Osteoblast (primary cell): Measurements from ENCODE around the gene KCNJ10. TPM values are rescaled to one million over a fixed set of nuclear protein-coding genes. Genes with fewer than 3 reads are reported as not detected.

Experiments used
- DNase-seq: peaks from one replicate; pipeline ENCODE4 v3.0.0; 2011; ENCODE audit warnings: low spot score, mixed read lengths; ENCODE audit not compliant: insufficient read length; ENCODE audit errors: missing footprints
- H2AFZ ChIP-seq: 2 replicates; pipeline ENCODE4 v1.6.0; 2011; ENCODE audit warnings: mild to moderate bottlenecking, low read length
- H3K27ac ChIP-seq: 2 replicates; pipeline ENCODE4 v1.5.1; 2011; ENCODE audit warnings: mild to moderate bottlenecking, low read depth, low read length, moderate library complexity
- H3K27me3 ChIP-seq: 2 replicates; pipeline ENCODE4 v1.6.0; 2012; ENCODE audit warnings: mild to moderate bottlenecking, control low read depth, inconsistent platforms, low read length, moderate library complexity; ENCODE audit not compliant: insufficient read depth
- H3K36me3 ChIP-seq: 2 replicates; pipeline ENCODE4 v1.5.1; 2011; ENCODE audit warnings: mild to moderate bottlenecking, low read length, control low read depth, moderate library complexity; ENCODE audit not compliant: insufficient read depth
- H3K4me1 ChIP-seq: 2 replicates; pipeline ENCODE4 v1.5.1; 2011; ENCODE audit warnings: mild to moderate bottlenecking, low read length, control low read depth, moderate library complexity; ENCODE audit not compliant: insufficient read depth
- H3K4me2 ChIP-seq: 2 replicates; pipeline ENCODE4 v1.6.0; 2011; ENCODE audit warnings: mild to moderate bottlenecking, low read length; ENCODE audit not compliant: insufficient read depth
- H3K4me3 ChIP-seq: fragments of 200-600 bp; sonication (generic); 3 replicates; pipeline ENCODE4 v1.5.1; 2012; ENCODE audit warnings: mild to moderate bottlenecking, low read length, inconsistent platforms; ENCODE audit not compliant: insufficient read depth
- H3K79me2 ChIP-seq: 2 replicates; pipeline ENCODE4 v1.6.0; 2012; ENCODE audit warnings: mild to moderate bottlenecking, low read length, control low read depth, inconsistent platforms; ENCODE audit not compliant: insufficient read depth
- H3K9me3 ChIP-seq: 2 replicates; pipeline ENCODE4 v1.5.1; 2011; ENCODE audit warnings: low read depth, low read length, control low read depth
- H4K20me1 ChIP-seq: 2 replicates; pipeline ENCODE4 v1.6.0; 2012; ENCODE audit warnings: mild to moderate bottlenecking, low read length, control low read depth; ENCODE audit not compliant: insufficient read depth
- total RNA-seq: library from RNA; depleted of rRNA; stranded (reverse); fragments of >200 nt; gene quantifications from 2 replicates; pipeline ENCODE4 v1.2.3, GENCODE V29; 2012
- TF ChIP-seq, protein P1 (sequence below): IDR thresholded peaks from 2 replicates; pipeline ENCODE4 v1.5.1; 2011; ENCODE audit warnings: mild to moderate bottlenecking, low read depth, low read length, moderate library complexity; ENCODE audit errors: extremely low read depth

KCNJ10 gene
- total RNA-seq, 1 donor, result not detected

- H3K79me2 ChIP-seq, result no peaks in the 10 kb centered on the region
- peaks cover 5% of the 10 kb centered on the region for H3K36me3 ChIP-seq
- H3K27me3 ChIP-seq, result no peaks in the 10 kb centered on the region
- no peak overlapping the region for H2AFZ ChIP-seq
- DNase-seq, result no peak
- no peaks in the 10 kb centered on the region for H3K9me3 ChIP-seq
- TF ChIP-seq, protein P1, sequence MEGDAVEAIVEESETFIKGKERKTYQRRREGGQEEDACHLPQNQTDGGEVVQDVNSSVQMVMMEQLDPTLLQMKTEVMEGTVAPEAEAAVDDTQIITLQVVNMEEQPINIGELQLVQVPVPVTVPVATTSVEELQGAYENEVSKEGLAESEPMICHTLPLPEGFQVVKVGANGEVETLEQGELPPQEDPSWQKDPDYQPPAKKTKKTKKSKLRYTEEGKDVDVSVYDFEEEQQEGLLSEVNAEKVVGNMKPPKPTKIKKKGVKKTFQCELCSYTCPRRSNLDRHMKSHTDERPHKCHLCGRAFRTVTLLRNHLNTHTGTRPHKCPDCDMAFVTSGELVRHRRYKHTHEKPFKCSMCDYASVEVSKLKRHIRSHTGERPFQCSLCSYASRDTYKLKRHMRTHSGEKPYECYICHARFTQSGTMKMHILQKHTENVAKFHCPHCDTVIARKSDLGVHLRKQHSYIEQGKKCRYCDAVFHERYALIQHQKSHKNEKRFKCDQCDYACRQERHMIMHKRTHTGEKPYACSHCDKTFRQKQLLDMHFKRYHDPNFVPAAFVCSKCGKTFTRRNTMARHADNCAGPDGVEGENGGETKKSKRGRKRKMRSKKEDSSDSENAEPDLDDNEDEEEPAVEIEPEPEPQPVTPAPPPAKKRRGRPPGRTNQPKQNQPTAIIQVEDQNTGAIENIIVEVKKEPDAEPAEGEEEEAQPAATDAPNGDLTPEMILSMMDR, result no peak
- no peak overlapping the region for H3K4me3 ChIP-seq
- H3K4me1 ChIP-seq, result no peaks in the 10 kb centered on the region
- no peaks in the 10 kb centered on the region for H4K20me1 ChIP-seq
- no peak overlapping the region for H3K27ac ChIP-seq
- no peak overlapping the region for H3K4me2 ChIP-seq
Measured at GRCh38 chr1:159981351-159982055, 88.5 kb downstream of the KCNJ10 start.

GRCh38 chr1:159980786-159981185, 89.2 kb downstream of the KCNJ10 start:
- no peak for DNase-seq
- no peak overlapping the region for H2AFZ ChIP-seq
- no peaks in the 10 kb centered on the region for H3K79me2 ChIP-seq
- H3K27ac ChIP-seq, result no peak overlapping the region
- peaks cover 5% of the 10 kb centered on the region for H3K36me3 ChIP-seq
- H3K4me1 ChIP-seq, result no peaks in the 10 kb centered on the region
- no peaks in the 10 kb centered on the region for H3K27me3 ChIP-seq
- no peaks in the 10 kb centered on the region for H4K20me1 ChIP-seq
- no peaks in the 10 kb centered on the region for H3K9me3 ChIP-seq
- no peak overlapping the region for H3K4me2 ChIP-seq
- TF ChIP-seq, protein P1, result no peak
- H3K4me3 ChIP-seq, result no peak overlapping the region

GRCh38 chr1:159980076-159980475, 89.9 kb downstream of the KCNJ10 start:
- Histone ChIP-seq H3K27ac (no peak overlapping the region), H3K9me3 (no peaks in the 10 kb centered on the region), H2AFZ (no peak overlapping the region), H3K27me3 (no peaks in the 10 kb centered on the region), H3K4me3 (no peak overlapping the region), H3K79me2 (no peaks in the 10 kb centered on the region), H4K20me1 (no peaks in the 10 kb centered on the region), H3K4me2 (no peak overlapping the region), H3K36me3 (peaks cover 5% of the 10 kb centered on the region), H3K4me1 (no peaks in the 10 kb centered on the region)
- TF ChIP-seq, protein P1, result no peak
- no peak for DNase-seq

GRCh38 chr1:159979257-159979656, 90.7 kb downstream of the KCNJ10 start:
- no peaks in the 10 kb centered on the region for H4K20me1 ChIP-seq
- no peaks in the 10 kb centered on the region for H3K9me3 ChIP-seq
- H3K79me2 ChIP-seq, result no peaks in the 10 kb centered on the region
- DNase-seq, result no peak
- H3K36me3 ChIP-seq, result peaks cover 5% of the 10 kb centered on the region
- H3K27me3 ChIP-seq, result no peaks in the 10 kb centered on the region
- H3K4me3 ChIP-seq, result no peak overlapping the region
- no peak overlapping the region for H2AFZ ChIP-seq
- TF ChIP-seq, protein P1, result no peak
- H3K27ac ChIP-seq, result no peak overlapping the region
- no peaks in the 10 kb centered on the region for H3K4me1 ChIP-seq
- H3K4me2 ChIP-seq, result no peak overlapping the region
